Stimulated activated CD8-positive, alpha-beta memory T cell treated with anti-CD3 and anti-CD28 coated beads, Interleukin-4, amount 100 ng/mL, for 48 hours (primary cell): ENCODE results near the gene SUSD6.

Experiments used
- DNase-seq: peaks from one replicate; pipeline ENCODE4 v3.0.0-alpha.2; 2020

SUSD6 gene

GRCh38 chr14:69674546-69675244 is 63.3 kb downstream of the SUSD6 start:
- peak; percentile 34 for DNase-seq

- DNase-seq, result no peak
Measured at GRCh38 chr14:69675245-69675583, 63.8 kb downstream of the SUSD6 start.

- DNase-seq, result peak; percentile 30
Measured at GRCh38 chr14:69675877-69676416, 64.6 kb downstream of the SUSD6 start.

DNA sequence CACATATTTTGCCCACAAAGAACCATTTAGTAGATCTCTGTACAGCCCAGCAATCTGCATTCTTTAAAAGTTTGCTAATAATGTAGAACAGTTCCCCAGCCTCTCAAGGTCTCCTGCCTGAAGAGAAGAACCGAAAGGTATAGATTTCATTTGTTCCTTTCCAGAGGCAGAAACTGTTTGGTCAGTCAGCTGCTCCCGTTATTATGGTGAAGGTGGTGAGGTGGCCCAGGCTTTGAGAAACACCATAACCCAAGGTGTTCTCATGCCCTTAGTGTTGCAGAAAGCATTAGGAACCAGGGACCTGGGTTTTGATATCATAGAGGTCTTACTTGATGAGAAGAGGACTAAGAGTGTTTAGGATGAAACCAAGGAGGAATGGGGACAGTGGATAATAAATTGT is 65.3 kb downstream of the SUSD6 start:
- DNase-seq, result peak; percentile 36

DNA sequence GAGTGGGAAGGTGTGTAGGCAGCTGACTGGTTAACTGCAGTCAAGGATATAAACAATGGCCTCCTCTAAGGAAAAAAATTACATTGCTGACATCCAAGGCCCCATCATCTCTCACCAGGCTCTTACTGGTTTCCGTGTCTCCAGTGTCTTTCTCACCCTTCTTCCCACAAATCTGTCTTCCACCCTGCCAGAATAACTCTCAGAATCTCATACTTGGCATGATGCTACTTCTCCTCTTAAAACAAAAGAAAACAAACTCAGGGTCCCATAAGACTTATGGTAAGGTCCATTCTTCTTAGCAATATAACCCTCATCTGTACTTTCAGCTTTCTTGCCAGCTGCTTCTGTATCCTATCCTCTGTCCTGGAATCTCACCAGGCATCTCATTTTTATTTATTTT is 68.9 kb downstream of the SUSD6 start:
- peak; percentile 17 for DNase-seq

- no peak for DNase-seq
Measured at GRCh38 chr14:69682136-69682535, 70.7 kb downstream of the SUSD6 start.

GRCh38 chr14:69682621-69683263 is 71.3 kb downstream of the SUSD6 start:
- DNase-seq, result no peak

GRCh38 chr14:69683971-69684370 is 72.6 kb downstream of the SUSD6 start:
- no peak for DNase-seq

- no peak for DNase-seq
Measured at GRCh38 chr14:69684461-69685217, 73.2 kb downstream of the SUSD6 start.

- DNase-seq, result peak; percentile 76
Measured at GRCh38 chr14:69685218-69685616, 73.8 kb downstream of the SUSD6 start.

DNA sequence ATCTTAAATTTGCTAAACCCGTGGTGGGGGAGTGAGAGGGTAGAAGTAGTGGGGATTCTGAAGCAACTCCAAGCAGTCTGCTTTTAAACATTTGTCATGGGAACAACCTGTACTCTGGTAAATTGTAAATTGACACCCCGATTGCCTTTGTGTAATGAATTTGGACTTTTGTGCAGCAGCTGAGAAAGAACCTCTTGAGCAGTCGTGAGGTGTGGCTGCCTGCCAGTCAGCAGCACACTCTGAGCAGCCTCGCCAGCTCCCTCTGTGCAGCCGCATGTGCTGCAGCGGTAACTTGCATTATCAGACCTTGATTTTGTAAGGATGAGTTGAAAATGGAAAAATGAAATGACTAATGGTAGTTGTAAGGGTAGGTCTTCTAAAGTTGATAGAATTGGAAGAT is 74.3 kb downstream of the SUSD6 start:
- DNase-seq, result peak; percentile 49

DNA sequence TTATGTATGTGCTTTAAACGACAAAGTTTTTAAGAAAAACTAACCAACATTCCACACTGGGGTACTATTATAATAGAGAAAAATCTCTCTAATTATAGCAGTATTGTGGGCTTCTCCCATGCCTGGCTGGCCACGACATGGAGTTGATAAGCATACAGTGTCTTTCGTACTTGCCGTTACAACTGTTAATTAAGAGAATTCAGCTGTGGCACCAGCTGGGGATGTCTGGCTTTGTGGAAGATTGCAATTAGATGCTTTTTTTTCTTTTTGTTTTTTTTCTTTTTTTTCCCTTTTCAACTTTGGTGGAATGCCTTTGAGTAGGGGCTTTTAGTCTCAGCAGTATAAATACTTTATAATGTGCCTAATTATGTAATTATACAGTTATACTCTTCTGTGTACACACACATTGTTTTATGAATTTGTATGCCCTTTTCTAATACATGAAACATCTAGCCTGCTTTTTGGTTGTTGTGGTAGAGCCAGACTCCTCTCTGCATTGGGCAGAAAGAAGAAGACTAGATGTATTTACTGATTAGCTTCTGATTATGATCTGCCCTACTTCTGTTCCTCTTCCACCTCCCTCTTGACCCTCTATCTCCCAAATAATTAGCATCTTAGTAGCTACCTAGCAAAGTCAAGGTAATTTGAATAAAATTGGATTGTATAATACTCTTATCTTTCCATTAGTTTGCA is 76.4 kb downstream of the SUSD6 start:
- no peak for DNase-seq

DNA sequence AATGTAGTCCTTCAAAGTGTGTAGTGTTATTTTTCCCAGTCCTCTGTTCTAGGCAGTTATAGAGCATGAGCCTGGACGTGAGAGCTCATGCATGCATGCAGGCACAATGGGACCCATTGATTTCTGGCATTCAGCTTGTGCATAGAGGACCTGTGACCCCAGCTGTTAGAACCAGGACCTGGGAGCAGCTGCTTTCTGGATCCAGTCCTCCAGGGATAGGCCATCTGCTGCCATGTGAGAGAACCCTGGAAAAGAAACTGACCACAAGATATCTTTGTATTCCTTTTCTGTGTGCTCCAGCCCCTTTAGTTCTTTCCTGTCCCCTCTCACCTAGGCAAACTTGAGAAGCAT is 76.9 kb downstream of the SUSD6 start:
- no peak for DNase-seq

DNA sequence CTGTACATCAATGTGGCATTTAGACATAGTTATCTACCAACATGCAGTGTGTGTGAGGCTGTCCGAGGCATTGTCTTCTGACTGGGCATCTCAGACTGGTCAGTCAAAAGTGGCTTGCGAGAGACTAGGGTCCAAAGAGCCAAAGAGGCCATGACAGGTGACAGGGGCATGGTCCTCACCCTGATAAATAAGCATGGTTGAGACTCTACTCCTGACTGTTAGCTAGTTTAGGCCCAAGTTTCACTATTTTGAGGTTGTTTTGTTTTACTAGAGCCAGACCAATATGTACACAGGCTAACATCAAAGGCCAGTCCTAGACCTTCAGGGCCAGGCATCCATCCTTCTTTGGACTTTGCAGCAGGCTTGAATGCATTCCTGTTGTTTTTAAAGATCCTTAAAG is 78.6 kb downstream of the SUSD6 start:
- DNase-seq, result no peak

DNA sequence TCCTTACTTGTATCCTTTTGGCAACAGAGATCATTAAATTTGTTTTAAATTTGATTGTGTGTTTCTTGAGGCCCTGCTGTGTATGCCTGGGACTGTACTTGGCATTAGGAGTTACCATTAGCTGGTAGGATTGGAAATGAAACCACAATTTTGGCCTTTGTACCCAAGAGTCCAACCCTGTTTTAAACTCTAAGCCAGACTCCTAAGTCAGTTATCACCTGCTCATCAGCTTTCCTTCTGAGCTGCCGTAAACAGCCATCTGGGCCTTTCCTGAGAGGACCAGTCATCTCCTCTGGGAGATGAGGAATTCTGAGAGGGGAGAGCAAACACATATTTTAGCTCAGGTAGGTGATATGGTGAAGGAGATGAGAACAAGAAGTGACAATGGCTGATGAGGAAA is 81.2 kb downstream of the SUSD6 start:
- DNase-seq, result no peak

- DNase-seq, result no peak
Measured at GRCh38 chr14:69693145-69693544, 81.7 kb downstream of the SUSD6 start.

- no peak for DNase-seq
Measured at GRCh38 chr14:69693801-69694729, 82.7 kb downstream of the SUSD6 start.

DNA sequence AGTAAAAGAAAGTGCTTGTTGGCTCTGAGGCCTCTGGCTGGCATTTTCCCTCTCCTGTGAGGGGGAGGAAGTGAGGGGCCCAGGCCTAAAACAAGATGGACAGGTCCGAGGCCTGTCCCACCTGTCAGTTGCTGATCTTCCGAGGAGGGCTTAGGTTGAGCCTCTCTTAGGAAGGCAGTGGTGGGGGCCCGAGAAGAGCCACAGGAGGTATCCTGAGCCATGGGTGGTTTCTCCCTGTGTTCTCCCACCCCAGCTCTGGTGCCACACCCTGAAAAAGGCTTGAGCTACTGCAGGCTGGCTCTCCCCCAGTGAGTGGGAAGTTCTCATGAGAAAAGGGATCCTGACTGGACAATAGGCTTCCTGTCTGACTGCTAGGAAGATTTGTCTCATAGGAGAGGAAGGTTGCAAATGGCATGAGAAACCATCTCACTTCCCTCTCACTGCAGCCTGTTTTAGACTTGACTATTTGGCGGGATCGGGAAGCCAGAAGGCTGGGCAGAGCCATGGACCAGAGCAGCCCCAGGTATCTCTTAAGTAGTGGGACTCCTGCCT is 83.4 kb downstream of the SUSD6 start:
- DNase-seq, result no peak

DNA sequence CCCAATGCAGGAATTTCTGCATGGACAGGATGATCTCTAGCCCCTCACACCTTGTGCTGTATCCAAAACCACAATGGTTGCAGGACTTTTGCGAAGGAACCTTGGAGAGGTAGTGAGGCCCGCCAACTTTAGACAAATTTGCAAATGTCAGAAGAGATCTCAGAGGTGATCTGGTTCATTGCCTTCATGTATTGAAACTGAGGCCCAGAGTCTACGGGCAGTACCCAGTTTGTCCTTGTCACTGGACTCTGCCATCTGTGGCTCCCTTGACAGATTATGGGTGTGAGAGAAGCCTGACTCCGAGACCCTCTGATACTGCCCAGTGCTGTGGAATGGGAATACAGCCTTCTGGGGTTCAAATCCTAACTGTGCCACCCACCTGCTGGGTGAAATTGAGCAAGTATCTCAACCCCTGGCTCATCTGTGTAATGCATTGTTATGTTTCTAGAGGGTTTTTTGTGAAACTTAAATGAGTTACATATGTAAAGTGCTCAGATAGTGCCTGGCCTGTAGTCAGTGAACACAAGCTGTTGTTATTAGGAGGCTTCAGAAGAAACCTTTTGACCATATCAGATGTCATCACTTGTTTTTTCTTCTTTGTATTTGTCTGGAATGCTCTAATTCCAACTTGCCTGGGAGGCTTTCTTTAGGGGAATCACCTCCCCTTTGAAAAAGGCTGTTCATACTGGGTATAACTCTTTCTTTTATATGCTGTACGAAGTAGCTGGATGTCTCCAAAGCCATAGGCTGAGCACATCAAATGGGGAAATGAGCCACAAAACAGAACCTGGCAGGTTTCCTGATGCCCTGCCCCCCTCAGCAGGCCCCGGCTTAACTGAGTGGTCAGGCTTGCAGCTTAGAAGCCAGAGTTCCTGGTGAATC is 84.2 kb downstream of the SUSD6 start:
- no peak for DNase-seq

DNA sequence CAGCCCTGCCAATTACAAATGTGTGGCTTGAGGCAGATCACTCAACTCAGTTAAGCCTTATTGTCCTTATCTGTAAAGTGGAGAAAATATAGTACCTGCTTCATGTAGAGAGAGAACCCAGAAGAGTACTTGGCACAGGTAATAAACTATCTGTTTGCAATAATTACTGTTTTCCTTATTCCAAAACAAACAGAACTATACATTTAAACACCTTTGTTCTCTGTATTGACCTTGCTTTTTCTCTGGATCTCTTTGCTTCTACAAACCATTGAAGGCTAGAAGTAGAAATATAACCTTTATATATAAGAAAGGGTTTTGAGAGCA is 84.8 kb downstream of the SUSD6 start:
- no peak for DNase-seq
